SK-N-SH treated with all-trans-retinoic acid at 6 μM for 48 hours (cell line): Measurements from ENCODE around the gene ADORA1.

Experiments used
- ATAC-seq: fragments of 200-7000 bp; cut with Tn5 transposase; 3 replicates; pipeline ENCODE4 v1.9.1; 2020; ENCODE audit warnings: mild to moderate bottlenecking, moderate library complexity
- ARNTL ChIP-seq: fragments of 450-650 bp; formaldehyde crosslinking; IDR thresholded peaks from 2 replicates; pipeline ENCODE4 v1.5.0; 2020; ENCODE audit warnings: low read depth, mild to moderate bottlenecking, moderate library complexity, borderline replicate concordance
- BACH2 ChIP-seq: fragments of 250-450 bp; sonication (Bioruptor Pico); IDR thresholded peaks from 2 replicates; pipeline ENCODE4 v1.9.0; 2021; ENCODE audit warnings: mild to moderate bottlenecking, borderline replicate concordance
- CSDC2 ChIP-seq: fragments of 250-450 bp; sonication (Bioruptor Pico); IDR thresholded peaks from 2 replicates; pipeline ENCODE4 v1.5.0; 2020; ENCODE audit warnings: mild to moderate bottlenecking, moderate library complexity
- ESRRG ChIP-seq: fragments of 250-450 bp; sonication (Bioruptor Pico); IDR thresholded peaks from 2 replicates; pipeline ENCODE4 v1.6.1; 2021; ENCODE audit warnings: mild to moderate bottlenecking
- GLIS3 ChIP-seq: fragments of 250-450 bp; sonication (Bioruptor Pico); IDR thresholded peaks from 2 replicates; pipeline ENCODE4 v1.5.0; 2020; ENCODE audit warnings: mild to moderate bottlenecking, moderate library complexity
- ISL1 ChIP-seq: fragments of 250-450 bp; sonication (Bioruptor Pico); IDR thresholded peaks from 2 replicates; pipeline ENCODE4 v2.1.2; 2022; ENCODE audit warnings: mild to moderate bottlenecking, moderate library complexity
- OSR1 ChIP-seq: fragments of 250-450 bp; sonication (Bioruptor Pico); IDR thresholded peaks from 2 replicates; pipeline ENCODE4 v1.8.0; 2022; ENCODE audit warnings: moderate library complexity, mild to moderate bottlenecking, inconsistent platforms
- PPARA ChIP-seq: fragments of 250-450 bp; sonication (Bioruptor Pico); IDR thresholded peaks from 2 replicates; pipeline ENCODE4 v1.5.0; 2020; ENCODE audit warnings: mild to moderate bottlenecking, borderline replicate concordance
- RARB ChIP-seq: fragments of 250-450 bp; sonication (Bioruptor Pico); IDR thresholded peaks from 2 replicates; pipeline ENCODE4 v1.8.0; 2021; ENCODE audit warnings: mild to moderate bottlenecking, moderate library complexity
- SNAI2 ChIP-seq: fragments of 250-450 bp; sonication (Bioruptor Pico); IDR thresholded peaks from 2 replicates; pipeline ENCODE4 v1.5.0; 2020; ENCODE audit warnings: mild to moderate bottlenecking, moderate library complexity
- TCF4 ChIP-seq: fragments of 250-450 bp; sonication (Bioruptor Pico); IDR thresholded peaks from 2 replicates; pipeline ENCODE4 v1.8.0; 2021; ENCODE audit warnings: mild to moderate bottlenecking, moderate library complexity, borderline replicate concordance
- TOX ChIP-seq: fragments of 250-450 bp; sonication (Bioruptor Pico); IDR thresholded peaks from 2 replicates; pipeline ENCODE4 v1.8.0; 2021; ENCODE audit warnings: mild to moderate bottlenecking, moderate library complexity, borderline replicate concordance
- ZC3H10 ChIP-seq: fragments of 250-450 bp; sonication (Bioruptor Pico); IDR thresholded peaks from 2 replicates; pipeline ENCODE4 v1.5.1; 2021; ENCODE audit warnings: mild to moderate bottlenecking, moderate library complexity
- ZFP30 ChIP-seq: fragments of 450-650 bp; formaldehyde crosslinking; IDR thresholded peaks from 2 replicates; pipeline ENCODE4 v1.5.0; 2022; ENCODE audit warnings: mild to moderate bottlenecking, moderate library complexity
- ZNF70 ChIP-seq: fragments of 450-650 bp; formaldehyde crosslinking; IDR thresholded peaks from 2 replicates; pipeline ENCODE4 v1.5.0; 2020; ENCODE audit warnings: mild to moderate bottlenecking, moderate library complexity
- ZNF8 ChIP-seq: fragments of 450-650 bp; formaldehyde crosslinking; IDR thresholded peaks from 2 replicates; pipeline ENCODE4 v1.5.0; 2020; ENCODE audit warnings: mild to moderate bottlenecking, moderate library complexity
- TF ChIP-seq, protein P1 (sequence below): fragments of 250-450 bp; sonication (Bioruptor Pico); IDR thresholded peaks from 2 replicates; pipeline ENCODE4 v1.8.0; 2021; ENCODE audit warnings: low read depth, mild to moderate bottlenecking, moderate library complexity, borderline replicate concordance
- TF ChIP-seq, protein P2 (sequence below): fragments of 250-450 bp; sonication (Bioruptor Pico); IDR thresholded peaks from 2 replicates; pipeline ENCODE4 v1.5.1; 2020; ENCODE audit warnings: low read depth, mild to moderate bottlenecking, moderate library complexity
- TF ChIP-seq, protein P3 (sequence below): fragments of 250-450 bp; sonication (Bioruptor Pico); IDR thresholded peaks from 2 replicates; pipeline ENCODE4 v1.5.0; 2020; ENCODE audit warnings: mild to moderate bottlenecking, moderate library complexity
- TF ChIP-seq, protein P4 (sequence below): fragments of 250-450 bp; sonication (Bioruptor Pico); IDR thresholded peaks from 2 replicates; pipeline ENCODE4 v1.5.1; 2021; ENCODE audit warnings: mild to moderate bottlenecking, moderate library complexity

Gene ADORA1

DNA sequence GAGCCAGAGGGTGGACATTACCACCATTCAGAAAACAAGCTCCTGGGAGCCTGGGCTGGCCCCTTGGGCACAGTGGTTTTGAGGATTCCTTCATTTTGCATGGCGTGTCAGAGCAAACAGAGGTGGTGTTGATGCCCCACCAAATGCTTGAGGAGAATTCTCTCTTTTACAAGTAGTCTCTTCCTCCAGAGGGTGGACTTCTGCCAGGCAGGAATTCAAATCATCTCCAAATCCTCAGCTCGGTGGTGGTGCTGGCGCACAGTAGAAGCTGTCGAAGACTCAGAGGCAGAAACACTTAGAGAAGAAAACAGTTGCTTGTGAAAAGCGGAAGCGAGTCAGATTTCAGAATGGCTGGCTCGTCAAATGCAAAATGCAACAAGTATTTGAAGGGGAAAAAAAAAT is 62.4 kb downstream of the ADORA1 start:
- ATAC-seq: no peak
- TF ChIP-seq, protein P1, sequence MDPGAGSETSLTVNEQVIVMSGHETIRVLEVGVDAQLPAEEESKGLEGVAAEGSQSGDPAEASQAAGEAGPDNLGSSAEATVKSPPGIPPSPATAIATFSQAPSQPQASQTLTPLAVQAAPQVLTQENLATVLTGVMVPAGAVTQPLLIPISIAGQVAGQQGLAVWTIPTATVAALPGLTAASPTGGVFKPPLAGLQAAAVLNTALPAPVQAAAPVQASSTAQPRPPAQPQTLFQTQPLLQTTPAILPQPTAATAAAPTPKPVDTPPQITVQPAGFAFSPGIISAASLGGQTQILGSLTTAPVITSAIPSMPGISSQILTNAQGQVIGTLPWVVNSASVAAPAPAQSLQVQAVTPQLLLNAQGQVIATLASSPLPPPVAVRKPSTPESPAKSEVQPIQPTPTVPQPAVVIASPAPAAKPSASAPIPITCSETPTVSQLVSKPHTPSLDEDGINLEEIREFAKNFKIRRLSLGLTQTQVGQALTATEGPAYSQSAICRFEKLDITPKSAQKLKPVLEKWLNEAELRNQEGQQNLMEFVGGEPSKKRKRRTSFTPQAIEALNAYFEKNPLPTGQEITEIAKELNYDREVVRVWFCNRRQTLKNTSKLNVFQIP (CRISPR knock-in tag): no peak
- TF ChIP-seq ZC3H10: no peak
- TF ChIP-seq ISL1 (CRISPR knock-in tag): no peak
- no peak for TF ChIP-seq TCF4 (CRISPR knock-in tag)
- TF ChIP-seq ZNF70 (CRISPR knock-in tag): no peak
- TF ChIP-seq, protein P2, sequence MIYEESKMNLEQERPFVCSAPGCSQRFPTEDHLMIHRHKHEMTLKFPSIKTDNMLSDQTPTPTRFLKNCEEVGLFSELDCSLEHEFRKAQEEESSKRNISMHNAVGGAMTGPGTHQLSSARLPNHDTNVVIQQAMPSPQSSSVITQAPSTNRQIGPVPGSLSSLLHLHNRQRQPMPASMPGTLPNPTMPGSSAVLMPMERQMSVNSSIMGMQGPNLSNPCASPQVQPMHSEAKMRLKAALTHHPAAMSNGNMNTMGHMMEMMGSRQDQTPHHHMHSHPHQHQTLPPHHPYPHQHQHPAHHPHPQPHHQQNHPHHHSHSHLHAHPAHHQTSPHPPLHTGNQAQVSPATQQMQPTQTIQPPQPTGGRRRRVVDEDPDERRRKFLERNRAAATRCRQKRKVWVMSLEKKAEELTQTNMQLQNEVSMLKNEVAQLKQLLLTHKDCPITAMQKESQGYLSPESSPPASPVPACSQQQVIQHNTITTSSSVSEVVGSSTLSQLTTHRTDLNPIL (CRISPR knock-in tag): no peak
- no peak for TF ChIP-seq ESRRG (CRISPR knock-in tag)
- no peak for TF ChIP-seq TOX
- TF ChIP-seq, protein P3, sequence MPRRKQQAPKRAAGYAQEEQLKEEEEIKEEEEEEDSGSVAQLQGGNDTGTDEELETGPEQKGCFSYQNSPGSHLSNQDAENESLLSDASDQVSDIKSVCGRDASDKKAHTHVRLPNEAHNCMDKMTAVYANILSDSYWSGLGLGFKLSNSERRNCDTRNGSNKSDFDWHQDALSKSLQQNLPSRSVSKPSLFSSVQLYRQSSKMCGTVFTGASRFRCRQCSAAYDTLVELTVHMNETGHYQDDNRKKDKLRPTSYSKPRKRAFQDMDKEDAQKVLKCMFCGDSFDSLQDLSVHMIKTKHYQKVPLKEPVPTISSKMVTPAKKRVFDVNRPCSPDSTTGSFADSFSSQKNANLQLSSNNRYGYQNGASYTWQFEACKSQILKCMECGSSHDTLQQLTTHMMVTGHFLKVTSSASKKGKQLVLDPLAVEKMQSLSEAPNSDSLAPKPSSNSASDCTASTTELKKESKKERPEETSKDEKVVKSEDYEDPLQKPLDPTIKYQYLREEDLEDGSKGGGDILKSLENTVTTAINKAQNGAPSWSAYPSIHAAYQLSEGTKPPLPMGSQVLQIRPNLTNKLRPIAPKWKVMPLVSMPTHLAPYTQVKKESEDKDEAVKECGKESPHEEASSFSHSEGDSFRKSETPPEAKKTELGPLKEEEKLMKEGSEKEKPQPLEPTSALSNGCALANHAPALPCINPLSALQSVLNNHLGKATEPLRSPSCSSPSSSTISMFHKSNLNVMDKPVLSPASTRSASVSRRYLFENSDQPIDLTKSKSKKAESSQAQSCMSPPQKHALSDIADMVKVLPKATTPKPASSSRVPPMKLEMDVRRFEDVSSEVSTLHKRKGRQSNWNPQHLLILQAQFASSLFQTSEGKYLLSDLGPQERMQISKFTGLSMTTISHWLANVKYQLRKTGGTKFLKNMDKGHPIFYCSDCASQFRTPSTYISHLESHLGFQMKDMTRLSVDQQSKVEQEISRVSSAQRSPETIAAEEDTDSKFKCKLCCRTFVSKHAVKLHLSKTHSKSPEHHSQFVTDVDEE (CRISPR knock-in tag): no peak
- TF ChIP-seq, protein P4, sequence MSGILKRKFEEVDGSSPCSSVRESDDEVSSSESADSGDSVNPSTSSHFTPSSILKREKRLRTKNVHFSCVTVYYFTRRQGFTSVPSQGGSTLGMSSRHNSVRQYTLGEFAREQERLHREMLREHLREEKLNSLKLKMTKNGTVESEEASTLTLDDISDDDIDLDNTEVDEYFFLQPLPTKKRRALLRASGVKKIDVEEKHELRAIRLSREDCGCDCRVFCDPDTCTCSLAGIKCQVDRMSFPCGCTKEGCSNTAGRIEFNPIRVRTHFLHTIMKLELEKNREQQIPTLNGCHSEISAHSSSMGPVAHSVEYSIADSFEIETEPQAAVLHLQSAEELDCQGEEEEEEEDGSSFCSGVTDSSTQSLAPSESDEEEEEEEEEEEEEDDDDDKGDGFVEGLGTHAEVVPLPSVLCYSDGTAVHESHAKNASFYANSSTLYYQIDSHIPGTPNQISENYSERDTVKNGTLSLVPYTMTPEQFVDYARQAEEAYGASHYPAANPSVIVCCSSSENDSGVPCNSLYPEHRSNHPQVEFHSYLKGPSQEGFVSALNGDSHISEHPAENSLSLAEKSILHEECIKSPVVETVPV (CRISPR knock-in tag): no peak
- no peak for TF ChIP-seq BACH2 (CRISPR knock-in tag)
- TF ChIP-seq SNAI2 (CRISPR knock-in tag): no peak
- TF ChIP-seq RARB (CRISPR knock-in tag): no peak
- TF ChIP-seq PPARA (CRISPR knock-in tag): no peak
- no peak for TF ChIP-seq GLIS3 (CRISPR knock-in tag)

DNA sequence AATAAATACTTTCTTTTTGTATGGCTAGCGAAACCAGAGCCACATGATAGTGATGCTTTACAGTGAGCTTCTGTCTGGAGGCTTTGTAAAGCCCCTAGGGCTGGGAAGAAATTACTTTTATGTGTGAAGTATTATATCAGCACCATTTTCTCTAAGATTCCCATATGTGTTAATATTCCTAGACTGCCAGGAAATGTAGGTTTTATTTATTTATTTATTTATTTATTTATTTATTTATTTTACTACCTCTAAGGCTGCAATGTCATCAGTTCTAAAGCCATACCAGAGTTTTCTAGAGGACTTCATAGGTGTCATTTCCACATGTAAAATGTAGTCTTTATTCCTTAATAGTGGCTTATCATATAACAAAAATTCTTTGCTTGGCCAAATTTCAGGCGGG is 63.4 kb downstream of the ADORA1 start:
- TF ChIP-seq TCF4 (CRISPR knock-in tag): no peak
- no peak for TF ChIP-seq ZFP30
- no peak for TF ChIP-seq ZNF70 (CRISPR knock-in tag)
- no peak for TF ChIP-seq CSDC2 (CRISPR knock-in tag)
- no peak for TF ChIP-seq TOX
- no peak for TF ChIP-seq ZC3H10
- TF ChIP-seq, protein P3 (CRISPR knock-in tag): no peak
- TF ChIP-seq ARNTL (CRISPR knock-in tag): no peak
- TF ChIP-seq BACH2 (CRISPR knock-in tag): no peak
- no peak for TF ChIP-seq RARB (CRISPR knock-in tag)
- no peak for TF ChIP-seq PPARA (CRISPR knock-in tag)
- TF ChIP-seq OSR1 (CRISPR knock-in tag): no peak
- TF ChIP-seq, protein P2 (CRISPR knock-in tag): no peak
- TF ChIP-seq ISL1 (CRISPR knock-in tag): no peak
- TF ChIP-seq, protein P4 (CRISPR knock-in tag): no peak
- no peak for TF ChIP-seq GLIS3 (CRISPR knock-in tag)
- TF ChIP-seq ZNF8: no peak
- no peak for ATAC-seq
